Hepatocyte (in vitro differentiated cells): ENCODE measurements around the gene NUS1. TPM values are rescaled to one million over a fixed set of nuclear protein-coding genes. Genes with fewer than 3 reads are reported as not detected.

ENCODE experiments used
- polyA plus RNA-seq: library from polyadenylated mRNA; unstranded; fragments of >200 nt; fragmentation: Nextera tagmentation; extraction: Ambion mirVana; gene quantifications from 2 replicates; pipeline ENCODE4 v1.2.1, GENCODE V29; 2016
- total RNA-seq: library from RNA; depleted of rRNA; stranded (reverse); fragments of >200 nt; gene quantifications from 2 replicates; pipeline ENCODE4 v1.2.3, GENCODE V29; 2014

NUS1 gene
- total and polyA plus RNA-seq, 2 experiments from 2014 or later, result 16.6 to 29.9 TPM

Other genes starting within 250 kb of the NUS1 start
- 2.2 and 2.7 TPM in 2 replicates for gene ROS1, start 249.5 kb upstream of the NUS1 start, total RNA-seq
- 0.30 and 0.33 TPM in 2 replicates for gene ROS1, start 249.5 kb upstream of the NUS1 start, polyA plus RNA-seq
- gene DCBLD1, start 192.8 kb upstream of the NUS1 start, total RNA-seq, result 23.8 and 40.1 TPM in 2 replicates
- gene DCBLD1, start 192.8 kb upstream of the NUS1 start, polyA plus RNA-seq, result 12.8 and 18.9 TPM in 2 replicates
- gene GOPC, start 73.0 kb upstream of the NUS1 start, total RNA-seq, result 39.5 and 40.8 TPM in 2 replicates
- gene GOPC, start 73.0 kb upstream of the NUS1 start, polyA plus RNA-seq, result 18.2 and 19.7 TPM in 2 replicates
- 0.24 and 0.43 TPM in 2 replicates for gene SLC35F1, start 231.8 kb downstream of the NUS1 start, total RNA-seq
- gene SLC35F1, start 231.8 kb downstream of the NUS1 start, polyA plus RNA-seq, result 0.04 and 0.11 TPM in 2 replicates